Tibial nerve (tissue), 4 donors: ENCODE measurements around the gene SLC25A51.

ENCODE experiments used
- EP300 ChIP-seq, 2 donors: sonication (generic); formaldehyde crosslinking; IDR thresholded peaks; one replicate each; pipeline ENCODE4 v1.6.1; 2017; ENCODE audit warnings: antibody characterized with exemption in 2 of 2, mild to moderate bottlenecking in 1 of 2
- POLR2A ChIP-seq, 2 donors: fragments of 450-650 bp; IDR thresholded peaks; one replicate each; pipeline ENCODE4 v1.6.1; 2017; ENCODE audit warnings: antibody characterized with exemption in 2 of 2, mild to moderate bottlenecking in 2 of 2, moderate library complexity in 2 of 2
- TF ChIP-seq, protein P1 (sequence below), 5 experiments: fragments of 200-600 bp in 3 of 5; fragments of 450-650 bp in 2 of 5; sonication (generic) in 3 of 5; IDR thresholded peaks; one replicate each; pipeline ENCODE4 v1.5.1; 2016 to 2019; ENCODE audit warnings: antibody characterized with exemption in 5 of 5, mild to moderate bottlenecking in 3 of 5, moderate library complexity in 2 of 5

DNA sequence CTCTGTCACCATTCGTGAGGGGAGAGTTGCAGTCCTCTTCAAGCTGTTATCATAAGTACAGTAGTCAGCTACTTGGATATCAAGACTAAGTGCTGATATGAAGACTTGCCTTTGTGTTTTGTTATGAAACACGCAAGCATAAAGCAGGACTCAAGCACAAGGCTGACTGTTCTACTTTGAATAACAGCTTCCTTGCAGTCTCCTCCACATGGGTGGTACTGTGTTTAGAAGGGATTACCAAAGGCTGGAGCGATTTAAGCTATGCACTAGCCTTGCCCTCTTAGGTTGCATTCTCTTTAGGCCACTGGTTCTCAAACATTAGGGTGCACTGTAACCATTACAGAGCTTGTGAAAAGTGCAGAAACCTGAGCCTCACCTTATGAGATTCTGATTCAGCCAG is 41.4 kb downstream of the SLC25A51 start:
- TF ChIP-seq, protein P1, sequence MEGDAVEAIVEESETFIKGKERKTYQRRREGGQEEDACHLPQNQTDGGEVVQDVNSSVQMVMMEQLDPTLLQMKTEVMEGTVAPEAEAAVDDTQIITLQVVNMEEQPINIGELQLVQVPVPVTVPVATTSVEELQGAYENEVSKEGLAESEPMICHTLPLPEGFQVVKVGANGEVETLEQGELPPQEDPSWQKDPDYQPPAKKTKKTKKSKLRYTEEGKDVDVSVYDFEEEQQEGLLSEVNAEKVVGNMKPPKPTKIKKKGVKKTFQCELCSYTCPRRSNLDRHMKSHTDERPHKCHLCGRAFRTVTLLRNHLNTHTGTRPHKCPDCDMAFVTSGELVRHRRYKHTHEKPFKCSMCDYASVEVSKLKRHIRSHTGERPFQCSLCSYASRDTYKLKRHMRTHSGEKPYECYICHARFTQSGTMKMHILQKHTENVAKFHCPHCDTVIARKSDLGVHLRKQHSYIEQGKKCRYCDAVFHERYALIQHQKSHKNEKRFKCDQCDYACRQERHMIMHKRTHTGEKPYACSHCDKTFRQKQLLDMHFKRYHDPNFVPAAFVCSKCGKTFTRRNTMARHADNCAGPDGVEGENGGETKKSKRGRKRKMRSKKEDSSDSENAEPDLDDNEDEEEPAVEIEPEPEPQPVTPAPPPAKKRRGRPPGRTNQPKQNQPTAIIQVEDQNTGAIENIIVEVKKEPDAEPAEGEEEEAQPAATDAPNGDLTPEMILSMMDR (IDR thresholded peaks at IDR 0.05): no peak
- TF ChIP-seq POLR2A (IDR thresholded peaks at IDR 0.05) (no peak), EP300 (IDR thresholded peaks at IDR 0.05) (no peak)
